ENCODE measurements around the gene SLC25A47.

The SLC25A47 gene

GRCh38 chr14:100346306-100347091 lies 23.4 kb downstream of the SLC25A47 start:
- Mint-ChIP-seq H3K27me3 (no peaks in the 10 kb centered on the region), H3K9me3 (no peaks in the 10 kb centered on the region), H3K4me1 (peaks cover 25 to 42% of the 10 kb centered on the region in 2 donors), H3K36me3 (peaks cover 61 to 73% of the 10 kb centered on the region in 2 donors), H3K4me3 (no peak overlapping the region), H3K27ac (peak overlapping the region; percentile 44)
- DNase-seq (no peak), ATAC-seq (replicated peaks) (no peak)

- Mint-ChIP-seq H3K4me3 (no peak overlapping the region), H3K36me3 (peaks cover 61 to 65% of the 10 kb centered on the region in 2 donors), H3K4me1 (peaks cover 14 to 24% of the 10 kb centered on the region in 2 donors), H3K27ac (no peak overlapping the region), H3K27me3 (no peaks in the 10 kb centered on the region), H3K9me3 (no peaks in the 10 kb centered on the region)
- no peak for DNase-seq
- no peak for ATAC-seq (replicated peaks)
Observed at GRCh38 chr14:100348253-100348729, 25.2 kb downstream of the SLC25A47 start.

- ATAC-seq (replicated peaks) (no peak), DNase-seq (no peak)
- no peaks in the 10 kb centered on the region for H3K9me3 Mint-ChIP-seq
- peaks cover 11 to 17% of the 10 kb centered on the region in 2 donors for H3K4me1 Mint-ChIP-seq
- no peaks in the 10 kb centered on the region for H3K27me3 Mint-ChIP-seq
- H3K36me3 Mint-ChIP-seq: peaks cover 58 to 61% of the 10 kb centered on the region in 2 donors
- H3K27ac Mint-ChIP-seq: no peak overlapping the region
- H3K4me3 Mint-ChIP-seq: no peak overlapping the region
Observed at GRCh38 chr14:100348784-100349685, 25.9 kb downstream of the SLC25A47 start.

GRCh38 chr14:100350276-100350926 lies 27.3 kb downstream of the SLC25A47 start:
- Mint-ChIP-seq H3K27ac (peak overlapping the region; percentile 83), H3K36me3 (peaks cover 63 to 65% of the 10 kb centered on the region in 2 donors), H3K4me3 (peak overlapping the region in 1 of 2 donors; percentile 15), H3K27me3 (no peaks in the 10 kb centered on the region), H3K9me3 (no peaks in the 10 kb centered on the region), H3K4me1 (peaks cover 11 to 16% of the 10 kb centered on the region in 2 donors)
- DNase-seq: no peak
- ATAC-seq (replicated peaks): peak; percentile 41 to 57

GRCh38 chr14:100350986-100351385 lies 27.8 kb downstream of the SLC25A47 start:
- Mint-ChIP-seq H3K9me3 (no peaks in the 10 kb centered on the region), H3K36me3 (peaks cover 62 to 67% of the 10 kb centered on the region in 2 donors), H3K4me1 (peaks cover 11 to 16% of the 10 kb centered on the region in 2 donors), H3K4me3 (peak overlapping the region in 1 of 2 donors; percentile 15), H3K27ac (no peak overlapping the region), H3K27me3 (no peaks in the 10 kb centered on the region)
- no peak for ATAC-seq (replicated peaks)
- no peak for DNase-seq

GRCh38 chr14:100358396-100358795 lies 35.3 kb downstream of the SLC25A47 start:
- no peaks in the 10 kb centered on the region for H3K27me3 Mint-ChIP-seq
- no peaks in the 10 kb centered on the region for H3K9me3 Mint-ChIP-seq
- H3K27ac Mint-ChIP-seq: no peak overlapping the region
- no peak for DNase-seq
- ATAC-seq (replicated peaks): no peak
- H3K36me3 Mint-ChIP-seq: peaks cover 55 to 66% of the 10 kb centered on the region in 2 donors
- H3K4me1 Mint-ChIP-seq: peaks cover 3 to 12% of the 10 kb centered on the region in 2 donors
- H3K4me3 Mint-ChIP-seq: no peak overlapping the region

GRCh38 chr14:100359111-100359510 lies 36.0 kb downstream of the SLC25A47 start:
- no peak for DNase-seq
- H3K9me3 Mint-ChIP-seq: no peaks in the 10 kb centered on the region
- peaks cover 3 to 12% of the 10 kb centered on the region in 2 donors for H3K4me1 Mint-ChIP-seq
- no peak for ATAC-seq (replicated peaks)
- H3K4me3 Mint-ChIP-seq: no peak overlapping the region
- no peaks in the 10 kb centered on the region for H3K27me3 Mint-ChIP-seq
- peaks cover 54 to 65% of the 10 kb centered on the region in 2 donors for H3K36me3 Mint-ChIP-seq
- H3K27ac Mint-ChIP-seq: no peak overlapping the region

- no peak overlapping the region for H3K4me3 Mint-ChIP-seq
- peaks cover 49 to 62% of the 10 kb centered on the region in 2 donors for H3K36me3 Mint-ChIP-seq
- ATAC-seq (replicated peaks): no peak
- H3K27me3 Mint-ChIP-seq: no peaks in the 10 kb centered on the region
- DNase-seq: no peak
- no peak overlapping the region for H3K27ac Mint-ChIP-seq
- peaks cover 3 to 12% of the 10 kb centered on the region in 2 donors for H3K4me1 Mint-ChIP-seq
- H3K9me3 Mint-ChIP-seq: no peaks in the 10 kb centered on the region
Observed at GRCh38 chr14:100359881-100360280, 36.7 kb downstream of the SLC25A47 start.

- Mint-ChIP-seq H3K27ac (no peak overlapping the region), H3K4me3 (no peak overlapping the region), H3K9me3 (no peaks in the 10 kb centered on the region), H3K4me1 (peaks cover 8 to 16% of the 10 kb centered on the region in 2 donors), H3K27me3 (no peaks in the 10 kb centered on the region), H3K36me3 (peaks cover 51 to 67% of the 10 kb centered on the region in 2 donors)
- no peak for ATAC-seq (replicated peaks)
- DNase-seq: no peak
Observed at GRCh38 chr14:100361626-100362025, 38.5 kb downstream of the SLC25A47 start.

GRCh38 chr14:100362311-100362927 lies 39.3 kb downstream of the SLC25A47 start:
- DNase-seq: no peak
- peaks cover 8 to 16% of the 10 kb centered on the region in 2 donors for H3K4me1 Mint-ChIP-seq
- H3K36me3 Mint-ChIP-seq: peaks cover 49 to 68% of the 10 kb centered on the region in 2 donors

GRCh38 chr14:100363053-100363452 lies 39.9 kb downstream of the SLC25A47 start:
- Mint-ChIP-seq H3K4me3 (no peak overlapping the region), H3K27ac (no peak overlapping the region), H3K27me3 (no peaks in the 10 kb centered on the region), H3K4me1 (peaks cover 11 to 20% of the 10 kb centered on the region in 2 donors), H3K9me3 (no peaks in the 10 kb centered on the region), H3K36me3 (peaks cover 53 to 72% of the 10 kb centered on the region in 2 donors)
- DNase-seq (no peak), ATAC-seq (replicated peaks) (no peak)

More at GRCh38 chr14:100362311-100362927, 39.3 kb downstream of the SLC25A47 start:
- no peak for ATAC-seq (replicated peaks)
- Mint-ChIP-seq H3K27ac (peak overlapping the region; percentile 47), H3K4me3 (no peak overlapping the region), H3K27me3 (no peaks in the 10 kb centered on the region), H3K9me3 (no peaks in the 10 kb centered on the region)

- DNase-seq (no peak), ATAC-seq (replicated peaks) (no peak)
- H3K9me3 Mint-ChIP-seq: no peaks in the 10 kb centered on the region
- peaks cover 50 to 68% of the 10 kb centered on the region in 2 donors for H3K36me3 Mint-ChIP-seq
- H3K27me3 Mint-ChIP-seq: no peaks in the 10 kb centered on the region
- H3K4me3 Mint-ChIP-seq: no peak overlapping the region
- H3K4me1 Mint-ChIP-seq: peaks cover 13 to 14% of the 10 kb centered on the region in 2 donors
- no peak overlapping the region for H3K27ac Mint-ChIP-seq
Observed at GRCh38 chr14:100364403-100364802, 41.3 kb downstream of the SLC25A47 start.

GRCh38 chr14:100365741-100366140 lies 42.6 kb downstream of the SLC25A47 start:
- Mint-ChIP-seq H3K27me3 (no peaks in the 10 kb centered on the region), H3K4me3 (no peak overlapping the region), H3K27ac (no peak overlapping the region), H3K9me3 (no peaks in the 10 kb centered on the region), H3K4me1 (peaks cover 12 to 25% of the 10 kb centered on the region in 2 donors), H3K36me3 (peaks cover 39 to 64% of the 10 kb centered on the region in 2 donors)
- ATAC-seq (replicated peaks) (no peak), DNase-seq (no peak)
